GM12864 (cell line): Measurements from ENCODE around the gene AGTRAP.

Source experiments
- DNase-seq: peaks from one replicate; pipeline ENCODE4 v3.0.0-alpha.2; 2011; ENCODE audit warnings: low read depth
- H3K4me3 ChIP-seq: 2 replicates; pipeline ENCODE4 v1.5.1; 2011; ENCODE audit warnings: mild to moderate bottlenecking, low read depth, low read length, control low read depth
- CTCF ChIP-seq: IDR thresholded peaks from 2 replicates; pipeline ENCODE4 v1.5.1; 2011; ENCODE audit warnings: low read depth, mild to moderate bottlenecking, moderate library complexity, low read length, control low read depth, inconsistent platforms; ENCODE audit errors: missing control alignments

Gene AGTRAP

GRCh38 chr1:11735854-11736745 is at the start of gene AGTRAP:
Gene AGTRAP, plus strand, starts transcription at chr1:11736136. Its CDS starts 73 bp downstream, at chr1:11736209.
- peak; percentile 58 for DNase-seq
- TF ChIP-seq CTCF = peak; percentile 17
- H3K4me3 ChIP-seq = peak within 1 kb of the TSS; percentile 91

- no peak overlapping the region for H3K4me3 ChIP-seq
- TF ChIP-seq CTCF = no peak
- DNase-seq = no peak
Measured at GRCh38 chr1:11688506-11688905, 47.4 kb upstream of the AGTRAP start.

- no peak overlapping the region for H3K4me3 ChIP-seq
- DNase-seq = no peak
- no peak for TF ChIP-seq CTCF
Measured at GRCh38 chr1:11690397-11691301, 45.3 kb upstream of the AGTRAP start.

GRCh38 chr1:11691302-11691914 is 44.5 kb upstream of the AGTRAP start, which contains the start of gene DRAXIN:
Gene DRAXIN, plus strand, starts transcription at chr1:11691710. Its CDS starts 14,549 bp downstream, at chr1:11706259.
- TF ChIP-seq CTCF = no peak
- H3K4me3 ChIP-seq = no peak within 1 kb of the TSS
- no peak for DNase-seq

GRCh38 chr1:11691928-11692711 is 43.8 kb upstream of the AGTRAP start:
- H3K4me3 ChIP-seq = no peak overlapping the region
- no peak for DNase-seq
- no peak for TF ChIP-seq CTCF

- no peak for DNase-seq
- no peak overlapping the region for H3K4me3 ChIP-seq
- no peak for TF ChIP-seq CTCF
Measured at GRCh38 chr1:11693024-11693590, 42.8 kb upstream of the AGTRAP start.
